K562 (cell line): ENCODE data around the gene COL25A1. TPM values are rescaled to one million over a fixed set of nuclear protein-coding genes. Genes with fewer than 3 reads are reported as not detected.

Source experiments
- ATAC-seq: fragments of 200-7000 bp; cut with Tn5 transposase; 3 replicates; pipeline ENCODE4 v1.9.1; 2020; ENCODE audit warnings: moderate library complexity
- BruUV-seq: library from RNA; stranded (reverse); fragments of 400-500 nt; replicated peaks from 2 replicates; lab custom pipeline; 2021; lab: Mats Ljungman, UMichigan
- CTCF ChIA-PET: fragments of 300-600 bp; formaldehyde crosslinking; extraction: SDS; loops from one replicate; lab custom pipeline; 2021; ENCODE audit warnings: low intra/inter-chr PET ratio; lab: Yijun Ruan, JAX
- POLR2A ChIA-PET: fragments of 300-600, 350-650 bp; sonication (Branson Sonifier 250); formaldehyde crosslinking; extraction: SDS; loops from one replicate; lab custom pipeline; 2021; ENCODE audit warnings: antibody characterized with exemption, inconsistent platforms; lab: Yijun Ruan, JAX
- DNase-seq, 4 experiments: peaks; one replicate each; pipeline versions ENCODE4 v3.0.0 to v3.0.0-alpha.2; 2011 to 2018; ENCODE audit warnings: low spot score in 3 of 4, mixed read lengths in 3 of 4; ENCODE audit errors: extremely low read depth in 1 of 4
- FAIRE-seq: peaks from 2 replicates; lab custom pipeline; 2011; peaks lifted over from hg19 to GRCh38; lab: Jason Lieb, UNC
- H2AFZ ChIP-seq: 2 replicates; pipeline ENCODE4 v1.6.0; 2011; ENCODE audit warnings: low read depth, low read length, control low read depth, inconsistent platforms
- H3K27ac ChIP-seq: fragments of 200-600 bp; 3 replicates; pipeline ENCODE4 v1.8.0; 2011; ENCODE audit warnings: low read depth, mild to moderate bottlenecking, control low read depth, inconsistent platforms, low read length, moderate library complexity, mixed read lengths; ENCODE audit errors: extremely low read depth
- H3K27me3 ChIP-seq, 2 experiments: fragments of 300-600 bp in 1 of 2; 2 replicates in 1 of 2; 3 replicates in 1 of 2; pipeline versions ENCODE4 v1.6.0 to v1.8.0; 2011; ENCODE audit warnings: inconsistent platforms in 2 of 2, low read length in 2 of 2, mild to moderate bottlenecking in 1 of 2, mixed read lengths in 1 of 2, moderate library complexity in 1 of 2; ENCODE audit not compliant: control insufficient read depth in 2 of 2, insufficient read depth in 2 of 2
- H3K36me3 ChIP-seq: fragments of 300-600 bp; 3 replicates; pipeline ENCODE4 v1.8.0; 2011; ENCODE audit warnings: mild to moderate bottlenecking, low read length, inconsistent platforms; ENCODE audit not compliant: control insufficient read depth, insufficient read depth
- H3K4me1 ChIP-seq, 2 experiments: fragments of 200-600 bp in 1 of 2; replicated peaks in 1 of 2; 2 replicates in 1 of 2; 3 replicates in 1 of 2; pipeline versions ENCODE4 v1.5.1 to v1.8.0; 2011; ENCODE audit warnings: inconsistent platforms in 2 of 2, low read length in 2 of 2, mild to moderate bottlenecking in 1 of 2, mixed read lengths in 1 of 2, moderate library complexity in 1 of 2; ENCODE audit not compliant: control insufficient read depth in 2 of 2, insufficient read depth in 2 of 2
- H3K4me2 ChIP-seq: 2 replicates; pipeline ENCODE4 v1.6.1; 2011; ENCODE audit warnings: low read length, control low read depth, inconsistent platforms, mixed read lengths; ENCODE audit not compliant: insufficient read depth
- H3K4me3 ChIP-seq: fragments of 200-600 bp; sonication (generic), shearing (Covaris generic); 2 replicates; pipeline ENCODE4 v1.5.1; 2016; ENCODE audit warnings: control low read depth, inconsistent platforms
- H3K79me2 ChIP-seq: fragments of 200-600 bp; 3 replicates; pipeline ENCODE4 v1.8.0; 2011; ENCODE audit warnings: low read length, inconsistent platforms; ENCODE audit not compliant: control insufficient read depth, insufficient read depth
- H3K9ac ChIP-seq, 2 experiments: 2 replicates each; pipeline versions ENCODE4 v1.6.0 to v1.6.1; 2011; ENCODE audit warnings: low read depth in 2 of 2, low read length in 2 of 2, control low read depth in 1 of 2, inconsistent platforms in 1 of 2, mild to moderate bottlenecking in 1 of 2, mixed read lengths in 1 of 2; ENCODE audit not compliant: insufficient read depth in 1 of 2
- H3K9me1 ChIP-seq: one replicate; pipeline ENCODE4 v1.6.0; 2011; ENCODE audit warnings: inconsistent platforms, mild to moderate bottlenecking, low read length, moderate library complexity; ENCODE audit not compliant: control insufficient read depth, insufficient read depth
- H3K9me3 ChIP-seq: replicated peaks from 2 replicates; pipeline ENCODE4 v1.5.1; 2011; ENCODE audit warnings: low read depth, low read length, inconsistent platforms; ENCODE audit not compliant: control insufficient read depth, insufficient read depth
- H4K20me1 ChIP-seq: replicated peaks from 2 replicates; pipeline ENCODE4 v1.6.1; 2011; ENCODE audit warnings: low read length, inconsistent platforms, mixed read lengths; ENCODE audit not compliant: control insufficient read depth, insufficient read depth
- GTF2A2 ChIP-seq: IDR thresholded peaks from 2 replicates; pipeline ENCODE4 v1.6.1; 2016; ENCODE audit warnings: mild to moderate bottlenecking, missing genetic modification characterization, missing compliant biosample characterization
- PRPF4 ChIP-seq: fragments of 200-400 bp; formaldehyde crosslinking; IDR thresholded peaks from one replicate; pipeline ENCODE4 v1.6.1; 2017; ENCODE audit warnings: low read length, low read depth, mild to moderate bottlenecking; ENCODE audit not compliant: insufficient read depth, poor library complexity, severe bottlenecking
- RBFOX2 ChIP-seq: fragments of 200-400 bp; formaldehyde crosslinking; IDR thresholded peaks from 2 replicates; pipeline ENCODE4 v1.6.1; 2017; ENCODE audit warnings: low read depth, mild to moderate bottlenecking, low read length, moderate library complexity
- RNF2 ChIP-seq: sonication (generic); IDR thresholded peaks from 2 replicates; pipeline ENCODE4 v1.6.1; 2016
- SMARCC2 ChIP-seq: fragments of 450-650 bp; IDR thresholded peaks from 2 replicates; pipeline ENCODE4 v1.6.1; 2017; ENCODE audit warnings: antibody characterized with exemption, moderate library complexity, mild to moderate bottlenecking, low read depth
- TAF1 ChIP-seq: IDR thresholded peaks from 2 replicates; pipeline ENCODE4 v1.6.1; 2011; ENCODE audit warnings: mild to moderate bottlenecking, low read length, moderate library complexity; ENCODE audit not compliant: insufficient read depth, control insufficient read depth, severe bottlenecking; ENCODE audit errors: extremely low read depth
- ZNF224 ChIP-seq: sonication (generic); formaldehyde crosslinking; IDR thresholded peaks from 2 replicates; pipeline ENCODE4 v1.8.0; 2022; ENCODE audit warnings: mild to moderate bottlenecking, missing genetic modification reagents
- ZNF436 ChIP-seq: fragments of 250-450, 450-650 bp; sonication (Bioruptor Pico); formaldehyde crosslinking; IDR thresholded peaks from 2 replicates; pipeline ENCODE4 v1.7.0; 2020; ENCODE audit warnings: mild to moderate bottlenecking
- ZNF699 ChIP-seq: fragments of 250-450 bp; sonication (Bioruptor Pico); IDR thresholded peaks from 2 replicates; pipeline ENCODE4 v1.8.0; 2021; ENCODE audit warnings: mild to moderate bottlenecking, moderate library complexity; ENCODE audit not compliant: insufficient replicate concordance
- in situ Hi-C: fragments of 300-500 bp; cut with MboI; formaldehyde crosslinking; loops from 4 replicates; pipeline ENCODE4 v1.15.0; 2018; ENCODE audit warnings: inconsistent platforms, mixed read lengths
- intact Hi-C: fragments of 100-400 bp; cut with micrococcal nuclease; formaldehyde crosslinking; loops from 2 replicates; pipeline ENCODE4 v1.14.2; 2022
- polyA plus RNA-seq, 8 experiments: library from polyadenylated mRNA; depleted of rRNA in 4 of 8; stranded (reverse) in 5 of 8; unstranded in 3 of 8; fragments of >200 nt; fragmentation: Nextera tagmentation in 2 of 8; fragmentation: Illumina TruSeq in 1 of 8; extraction: Ambion mirVana in 2 of 8; extraction: Trizol in 1 of 8; gene quantifications; 2 replicates each; pipeline versions ENCODE4 v1.2.1 to v1.2.3, GENCODE V29; 2011 to 2014; ENCODE audit warnings: inconsistent platforms in 1 of 8, missing spikeins in 1 of 8
- total RNA-seq, 7 experiments: library from RNA; depleted of rRNA in 6 of 7; stranded (reverse); fragments of >200 nt in 6 of 7; fragmentation: Illumina TruSeq in 2 of 7; extraction: Trizol in 2 of 7; gene quantifications; 2 replicates each; pipeline versions ENCODE4 v1.2.1 to v1.2.3, GENCODE V29; 2011 to 2021; ENCODE audit warnings: low replicate concordance in 1 of 7

The COL25A1 gene
- total and polyA plus RNA-seq, 9 of the 15 experiments (the other 6 are each of a cell fraction or from before 2014, with no cell fraction given) = 0.03 to 0.62 (median 0.27) TPM

- H3K4me2 ChIP-seq = no peak overlapping the region
- in situ Hi-C loops (no loop called here), intact Hi-C loops (no loop called here)
- TF ChIP-seq GTF2A2 (tag) (no peak), ZNF436 (CRISPR knock-in tag) (no peak), ZNF224 (no peak), PRPF4 (no peak), ZNF699 (CRISPR knock-in tag) (no peak), RNF2 (no peak), SMARCC2 (no peak), TAF1 (no peak), RBFOX2 (no peak)
- H3K4me1 ChIP-seq = no peaks in the 10 kb centered on the region; a peak in 1 of 5 replicates
- FAIRE-seq (no peak), ATAC-seq (no peak), DNase-seq (no peak)
- H3K9ac ChIP-seq = no peak overlapping the region
- no peak overlapping the region for H3K4me3 ChIP-seq
- H2AFZ ChIP-seq = no peak overlapping the region
- CTCF ChIA-PET = no interaction called here
- POLR2A ChIA-PET = no interaction called here
- H3K36me3 ChIP-seq = no peaks in the 10 kb centered on the region
- no peaks in the 10 kb centered on the region for H4K20me1 ChIP-seq
- H3K27ac ChIP-seq = no peak overlapping the region
- no peaks in the 10 kb centered on the region for H3K79me2 ChIP-seq
- no peaks in the 10 kb centered on the region for H3K9me1 ChIP-seq
- no peaks in the 10 kb centered on the region for H3K9me3 ChIP-seq
- H3K27me3 ChIP-seq = no peaks in the 10 kb centered on the region
- BruUV-seq = no TSS peak
Measured at GRCh38 chr4:109164011-109164410, 138.4 kb downstream of the COL25A1 start.
